Measurements from ENCODE around the gene NDUFA3. TPM values are rescaled to one million over a fixed set of nuclear protein-coding genes. Genes with fewer than 3 reads are reported as not detected.
"Not testable (repeated sequence)": the region's sequence is repeated elsewhere in the genome, so short reads cannot be mapped to it uniquely, and the experiment has no call there.

Gene NDUFA3
- total RNA-seq, 2 experiments from 2014 or later, result 86.3 to 92.4 TPM

GRCh38 chr19:54096617-54097106, 6.0 kb upstream of the NDUFA3 start:
- DNase-seq (ENCODE audit: low spot score), result peak; percentile 67
- Histone ChIP-seq H2AFZ (ENCODE audit: low read length) (peak overlapping the region; percentile 97), H3K36me3 (ENCODE audit: insufficient read depth, low read length) (no peaks in the 10 kb centered on the region), H3K4me2 (ENCODE audit: low read length) (peak overlapping the region; percentile 67), H3K79me2 (ENCODE audit: insufficient read depth, low read depth, low read length) (no peaks in the 10 kb centered on the region), H3K4me3 (ENCODE audit: low read depth, low read length, poor library complexity, severe bottlenecking) (peak overlapping the region; percentile 45), H4K20me1 (ENCODE audit: insufficient read depth, low read length) (no peaks in the 10 kb centered on the region), H3K9me3 (ENCODE audit: low read length) (no peaks in the 10 kb centered on the region), H3K4me1 (ENCODE audit: insufficient read depth, low read length, poor library complexity, severe bottlenecking) (peaks cover 20% of the 10 kb centered on the region), H3K9me2 (ENCODE audit: insufficient read depth, low read length) (no peaks in the 10 kb centered on the region), H3K27ac (ENCODE audit: low read depth, low read length, poor library complexity, severe bottlenecking) (peak overlapping the region; percentile 4)
- BruUV-seq (replicated peaks), result no TSS peak
- ChIA-PET POLR2A (no interaction called here), CTCF (ENCODE audit: unreplicated experiment) (no interaction called here)
- intact Hi-C loops (cut with micrococcal nuclease; ENCODE audit: unreplicated experiment), result no loop called here
- TF ChIP-seq EZH2phosphoT487 (IDR thresholded peaks at IDR 0.05; ENCODE audit: borderline replicate concordance, low read depth, low read length) (no peak), CTCF (conservative IDR thresholded peaks at IDR 0.05; ENCODE audit: low read length) (peak; percentile 66)

GRCh38 chr19:54099190-54099902, 3.3 kb upstream of the NDUFA3 start:
- BruUV-seq (replicated peaks), result no TSS peak
- no peak for TF ChIP-seq CTCF (conservative IDR thresholded peaks at IDR 0.05; ENCODE audit: low read length)
- no peak for TF ChIP-seq EZH2phosphoT487 (IDR thresholded peaks at IDR 0.05; ENCODE audit: borderline replicate concordance, low read depth, low read length)
- Histone ChIP-seq H3K79me2 (ENCODE audit: insufficient read depth, low read depth, low read length) (peaks cover 16% of the 10 kb centered on the region; the same call in 1 of the 2 replicates), H3K4me1 (ENCODE audit: insufficient read depth, low read length, poor library complexity, severe bottlenecking) (peaks cover 31% of the 10 kb centered on the region), H3K36me3 (ENCODE audit: insufficient read depth, low read length) (peaks cover 1% of the 10 kb centered on the region; the same call in 1 of the 2 replicates), H3K27ac (ENCODE audit: low read depth, low read length, poor library complexity, severe bottlenecking) (no peak overlapping the region), H3K9me3 (ENCODE audit: low read length) (no peaks in the 10 kb centered on the region), H3K4me2 (ENCODE audit: low read length) (no peak overlapping the region), H4K20me1 (ENCODE audit: insufficient read depth, low read length) (no peaks in the 10 kb centered on the region), H3K9me2 (ENCODE audit: insufficient read depth, low read length) (no peaks in the 10 kb centered on the region), H2AFZ (ENCODE audit: low read length) (no peak overlapping the region), H3K4me3 (ENCODE audit: low read depth, low read length, poor library complexity, severe bottlenecking) (no peak overlapping the region)
- intact Hi-C loops (cut with micrococcal nuclease; ENCODE audit: unreplicated experiment), result no loop called here
- ChIA-PET CTCF (ENCODE audit: unreplicated experiment) (no interaction called here), POLR2A (no interaction called here)
- no peak for DNase-seq (ENCODE audit: low spot score)

GRCh38 chr19:54099903-54100255, 2.8 kb upstream of the NDUFA3 start:
- H3K79me2 ChIP-seq (ENCODE audit: insufficient read depth, low read depth, low read length), result peaks cover 21% of the 10 kb centered on the region; the same call in 1 of the 2 replicates

More at GRCh38 chr19:54099903-54100255, 2.8 kb upstream of the NDUFA3 start:
- POLR2A ChIA-PET; H3K9me2 ChIP-seq (ENCODE audit: insufficient read depth, low read length); BruUV-seq (replicated peaks); CTCF ChIA-PET (ENCODE audit: unreplicated experiment); DNase-seq (ENCODE audit: low spot score); intact Hi-C loops (cut with micrococcal nuclease; ENCODE audit: unreplicated experiment); H3K36me3 ChIP-seq (ENCODE audit: insufficient read depth, low read length); H3K4me3 ChIP-seq (ENCODE audit: low read depth, low read length, poor library complexity, severe bottlenecking); H3K27ac ChIP-seq (ENCODE audit: low read depth, low read length, poor library complexity, severe bottlenecking); H4K20me1 ChIP-seq (ENCODE audit: insufficient read depth, low read length); H3K9me3 ChIP-seq (ENCODE audit: low read length); H3K4me2 ChIP-seq (ENCODE audit: low read length); H2AFZ ChIP-seq (ENCODE audit: low read length): not testable (repeated sequence)
- peaks cover 31% of the 10 kb centered on the region for H3K4me1 ChIP-seq (ENCODE audit: insufficient read depth, low read length, poor library complexity, severe bottlenecking)

Data from OCI-LY7 (cell line).